GM12878 (cell line): Measurements from ENCODE around the gene ENPP6. TPM values are rescaled to one million over a fixed set of nuclear protein-coding genes. Genes with fewer than 3 reads are reported as not detected.

Experiments
- ATAC-seq: fragments of 200-7000 bp; cut with Tn5 transposase; 3 replicates; pipeline ENCODE4 v1.9.1; 2020; ENCODE audit warnings: mild to moderate bottlenecking, moderate library complexity
- BruUV-seq: library from RNA; stranded (reverse); fragments of 400-500 nt; replicated peaks from 2 replicates; lab custom pipeline; 2021; lab: Mats Ljungman, UMichigan
- CTCF ChIA-PET: fragments of 300-600 bp; sonication (Branson Sonifier 250); formaldehyde crosslinking; extraction: SDS; loops from one replicate; lab custom pipeline; 2021; ENCODE audit warnings: inconsistent platforms; lab: Yijun Ruan, JAX
- POLR2A ChIA-PET: fragments of 350-600 bp; formaldehyde crosslinking; extraction: SDS; loops from one replicate; lab custom pipeline; 2021; ENCODE audit warnings: inconsistent platforms; lab: Charles Lee
- RAD21 ChIA-PET: fragments of 300-600 bp; sonication (Branson Sonifier 250); formaldehyde crosslinking; loops from one replicate; lab custom pipeline; 2023; ENCODE audit warnings: antibody characterized with exemption; ENCODE audit not compliant: unreplicated experiment; lab: Charles Lee
- SMC1A ChIA-PET: fragments of 300-600 bp; sonication (Branson Sonifier 250); formaldehyde crosslinking; loops from one replicate; lab custom pipeline; 2023; ENCODE audit not compliant: unreplicated experiment, uncharacterized antibody; lab: Charles Lee
- DNase-seq: peaks from one replicate; pipeline ENCODE4 v3.0.0-alpha.2; 2011; ENCODE audit warnings: low read depth, low spot score
- FAIRE-seq: peaks from 3 replicates; lab custom pipeline; 2011; peaks lifted over from hg19 to GRCh38; lab: Jason Lieb, UNC
- H2AFZ ChIP-seq: 2 replicates; pipeline ENCODE4 v1.6.0; 2011; ENCODE audit warnings: low read depth, low read length, control low read depth; ENCODE audit not compliant: control insufficient read depth
- H3K27ac ChIP-seq: 2 replicates; pipeline ENCODE4 v1.5.1; 2011; ENCODE audit warnings: control low read depth; ENCODE audit not compliant: control insufficient read depth, insufficient read depth
- H3K27me3 ChIP-seq, 2 experiments: replicated peaks in 1 of 2; 2 replicates each; pipeline versions ENCODE4 v1.6.0 to v1.6.1; 2011; ENCODE audit warnings: low read length in 1 of 2; ENCODE audit not compliant: control insufficient read depth in 2 of 2, insufficient read depth in 2 of 2
- H3K36me3 ChIP-seq, 2 experiments: 2 replicates each; pipeline ENCODE4 v1.5.1; 2011; ENCODE audit warnings: low read length in 1 of 2; ENCODE audit not compliant: control insufficient read depth in 2 of 2, insufficient read depth in 2 of 2
- H3K4me1 ChIP-seq: 2 replicates; pipeline ENCODE4 v1.6.1; 2011; ENCODE audit warnings: mild to moderate bottlenecking, low read length, moderate library complexity, mixed read lengths; ENCODE audit not compliant: control insufficient read depth, insufficient read depth
- H3K4me2 ChIP-seq: 2 replicates; pipeline ENCODE4 v1.6.0; 2011; ENCODE audit warnings: control low read depth; ENCODE audit not compliant: control insufficient read depth, insufficient read depth
- H3K4me3 ChIP-seq: fragments of 200-600 bp; sonication (generic); 2 replicates; pipeline ENCODE4 v1.5.1; 2016
- H3K79me2 ChIP-seq: 2 replicates; pipeline ENCODE4 v1.6.0; 2011; ENCODE audit warnings: low read length; ENCODE audit not compliant: control insufficient read depth, insufficient read depth
- H3K9ac ChIP-seq: 2 replicates; pipeline ENCODE4 v1.8.0; 2011; ENCODE audit warnings: low read length, control low read depth, mixed read lengths; ENCODE audit not compliant: control insufficient read depth, insufficient read depth
- H3K9me3 ChIP-seq: replicated peaks from 3 replicates; pipeline ENCODE4 v1.5.1; 2011; ENCODE audit warnings: mild to moderate bottlenecking, low read length; ENCODE audit not compliant: control insufficient read depth, insufficient read depth
- H4K20me1 ChIP-seq: 2 replicates; pipeline ENCODE4 v1.6.0; 2011; ENCODE audit not compliant: control insufficient read depth, insufficient read depth
- BHLHE40 ChIP-seq, 2 experiments: fragments of 450-650 bp in 1 of 2; IDR thresholded peaks; 2 replicates each; pipeline ENCODE4 v1.6.1; 2011 to 2017; ENCODE audit warnings: low read depth in 2 of 2, borderline replicate concordance in 1 of 2, improper control_type of control experiment in 1 of 2, low read length in 1 of 2, mild to moderate bottlenecking in 1 of 2
- KLF5 ChIP-seq: fragments of 450-650 bp; IDR thresholded peaks from 2 replicates; pipeline ENCODE4 v1.6.1; 2014; ENCODE audit warnings: mild to moderate bottlenecking; ENCODE audit not compliant: partially characterized antibody
- MXI1 ChIP-seq: fragments of 150-350 bp; IDR thresholded peaks from 2 replicates; pipeline ENCODE4 v1.6.1; 2011; ENCODE audit warnings: low read depth, mild to moderate bottlenecking, inconsistent platforms, low read length, improper control_type of control experiment
- MYB ChIP-seq: fragments of 150-350 bp; IDR thresholded peaks from 2 replicates; pipeline ENCODE4 v1.6.1; 2014; ENCODE audit warnings: mild to moderate bottlenecking, low read depth, low read length, borderline replicate concordance
- PRDM15 ChIP-seq: fragments of 450-650 bp; formaldehyde crosslinking; IDR thresholded peaks from 2 replicates; pipeline ENCODE4 v1.4.0; 2020; ENCODE audit warnings: mild to moderate bottlenecking, moderate library complexity
- RBBP5 ChIP-seq: fragments of 200-600 bp; sonication (generic); conservative IDR thresholded peaks from 2 replicates; pipeline ENCODE4 v1.6.1; 2016
- SIN3A ChIP-seq: IDR thresholded peaks from 2 replicates; pipeline ENCODE4 v1.6.1; 2012; ENCODE audit warnings: low read depth, low read length, improper control_type of control experiment
- SMARCA5 ChIP-seq: fragments of 450-650 bp; IDR thresholded peaks from 2 replicates; pipeline ENCODE4 v1.6.1; 2017; ENCODE audit warnings: mild to moderate bottlenecking
- STAT3 ChIP-seq: IDR thresholded peaks from 2 replicates; pipeline ENCODE4 v1.6.1; 2011; ENCODE audit warnings: low read depth, low read length, improper control_type of control experiment
- USF1 ChIP-seq: IDR thresholded peaks from 2 replicates; pipeline ENCODE4 v1.6.1; 2011; ENCODE audit warnings: borderline replicate concordance, low read depth, mild to moderate bottlenecking, moderate library complexity, mixed read lengths, low read length; ENCODE audit not compliant: insufficient read depth; ENCODE audit errors: extremely low read length
- ZNF217 ChIP-seq: fragments of 450-650 bp; IDR thresholded peaks from 2 replicates; pipeline ENCODE4 v1.6.1; 2017; ENCODE audit warnings: antibody characterized with exemption, mild to moderate bottlenecking
- ZNF592 ChIP-seq: fragments of 450-650 bp; IDR thresholded peaks from 2 replicates; pipeline ENCODE4 v1.6.1; 2017; ENCODE audit warnings: mild to moderate bottlenecking, moderate library complexity
- ZNF622 ChIP-seq: fragments of 450-650 bp; IDR thresholded peaks from 2 replicates; pipeline ENCODE4 v1.6.1; 2017; ENCODE audit warnings: mild to moderate bottlenecking, inconsistent platforms
- WGBS: methylation state at CpG from one replicate; pipeline ENCODE4 v1.1.6; 2016; ENCODE audit warnings: low lambda C conversion rate; ENCODE audit not compliant: insufficient replicate concordance, insufficient coverage; ENCODE audit errors: missing lambda C conversion rate; 5-methylcytosine and 5-hydroxymethylcytosine counted together
- in situ Hi-C: fragments of 300-500 bp; cut with MboI; formaldehyde crosslinking; loops from 9 replicates; pipeline ENCODE4 v1.14.3; 2018; ENCODE audit warnings: mixed read lengths
- intact Hi-C: fragments of 100-400 bp; cut with micrococcal nuclease; formaldehyde crosslinking; loops from one replicate; pipeline ENCODE4 v1.14.2; 2022; ENCODE audit not compliant: unreplicated experiment
- polyA plus RNA-seq, 11 experiments: library from polyadenylated mRNA; depleted of rRNA in 4 of 11; unstranded in 6 of 11; stranded (reverse) in 5 of 11; fragments of >200 nt; fragmentation: Nextera tagmentation in 4 of 11; fragmentation: Illumina TruSeq in 1 of 11; extraction: Ambion mirVana in 4 of 11; extraction: Trizol in 1 of 11; gene quantifications; 1 replicate in 1 of 11; 2 replicates in 10 of 11; pipeline versions ENCODE4 v1.2.1 to v1.2.3, GENCODE V29; 2011 to 2016; ENCODE audit warnings: inconsistent platforms in 2 of 11, missing spikeins in 2 of 11, low read depth in 1 of 11
- total RNA-seq, 4 experiments: library from RNA; depleted of rRNA in 3 of 4; stranded (reverse); fragments of >200 nt in 3 of 4; fragmentation: Illumina TruSeq in 1 of 4; extraction: Trizol in 1 of 4; gene quantifications; 2 replicates each; pipeline versions ENCODE4 v1.2.1 to v1.2.3, GENCODE V29; 2013 to 2021

The ENPP6 gene
- total and polyA plus RNA-seq, 10 of the 15 experiments (the other 5 are each of a cell fraction or from before 2014, with no cell fraction given) = 0.04 to 1.0 (median 0.44) TPM; not detected in 1

GRCh38 chr4:184214931-184215330 lies 2.7 kb downstream of the ENPP6 start:
- Histone ChIP-seq H3K4me3 (no peak overlapping the region), H3K9ac (no peak overlapping the region), H3K27me3 (no peaks in the 10 kb centered on the region), H3K27ac (no peak overlapping the region), H3K9me3 (no peaks in the 10 kb centered on the region), H3K4me2 (no peak overlapping the region), H4K20me1 (no peaks in the 10 kb centered on the region), H3K36me3 (no peaks in the 10 kb centered on the region), H3K79me2 (no peaks in the 10 kb centered on the region), H2AFZ (no peak overlapping the region), H3K4me1 (no peaks in the 10 kb centered on the region)
- BruUV-seq = no TSS peak
- ChIA-PET SMC1A (no interaction called here), POLR2A (no interaction called here), RAD21 (no interaction called here), CTCF (no interaction called here)
- no peak for TF ChIP-seq MXI1
- TF ChIP-seq USF1 = no peak
- no peak for TF ChIP-seq ZNF622
- no peak for TF ChIP-seq ZNF217
- TF ChIP-seq SIN3A = no peak
- no peak for TF ChIP-seq BHLHE40 (IDR thresholded peaks at IDR 0.05; ENCODE audit: borderline replicate concordance in 1 of 2, low read depth in 2 of 2, low read length in 1 of 2)
- TF ChIP-seq ZNF592 = no peak
- TF ChIP-seq PRDM15 (CRISPR knock-in tag) = no peak
- TF ChIP-seq MYB = no peak
- no peak for TF ChIP-seq STAT3
- no peak for TF ChIP-seq RBBP5
- TF ChIP-seq KLF5 = no peak
- no peak for TF ChIP-seq SMARCA5
- DNase-seq (no peak), FAIRE-seq (no peak), ATAC-seq (no peak)
- in situ Hi-C loops = no loop called here
- WGBS = 43% methylated on average over 5 of the region's 5 CpGs
- intact Hi-C loops = no loop called here
